ENCODE data around the gene DUSP15.

Gene DUSP15

DNA sequence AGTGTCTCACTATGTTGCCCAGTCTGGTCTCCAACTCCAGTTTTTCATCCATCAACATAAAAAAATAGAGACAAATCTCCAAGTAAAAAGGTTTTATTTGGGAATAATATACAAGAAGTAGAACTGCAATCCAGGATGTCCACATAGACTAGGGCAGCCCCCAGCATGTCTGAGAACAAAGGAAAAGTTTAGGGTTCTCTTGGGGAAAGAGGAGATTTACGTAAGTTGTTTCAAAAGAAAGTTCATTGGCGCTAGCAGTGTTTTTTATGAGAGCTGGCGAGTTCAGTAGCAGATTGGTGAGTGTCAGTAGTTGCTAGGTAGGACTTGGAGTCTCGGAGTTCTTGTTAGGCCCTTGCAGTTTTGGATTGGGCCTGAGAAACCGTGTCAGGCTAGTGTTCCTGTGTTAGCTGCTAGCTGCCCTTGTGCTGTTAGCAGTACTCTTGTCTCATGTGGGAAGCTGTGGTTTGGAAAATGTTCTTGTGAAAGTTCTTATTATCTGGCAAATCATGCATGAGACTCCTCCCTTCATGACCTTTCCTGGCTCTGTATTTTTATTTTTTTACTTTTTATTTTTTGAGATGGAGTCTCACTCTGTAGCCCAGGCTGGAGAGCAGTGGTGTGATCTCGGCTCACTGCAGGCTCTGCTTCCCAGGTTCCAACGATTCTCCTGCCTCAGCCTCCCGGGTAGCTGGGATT lies 24.8 kb upstream of the DUSP15 start:
- DNase-seq (ENCODE audit: low spot score): peak; percentile 34

GRCh38 chr20:31890646-31891045 lies 20.3 kb upstream of the DUSP15 start:
- no peak for DNase-seq (ENCODE audit: low spot score)

GRCh38 chr20:31883829-31884228 lies 13.5 kb upstream of the DUSP15 start:
- DNase-seq (ENCODE audit: low spot score): no peak

DNA sequence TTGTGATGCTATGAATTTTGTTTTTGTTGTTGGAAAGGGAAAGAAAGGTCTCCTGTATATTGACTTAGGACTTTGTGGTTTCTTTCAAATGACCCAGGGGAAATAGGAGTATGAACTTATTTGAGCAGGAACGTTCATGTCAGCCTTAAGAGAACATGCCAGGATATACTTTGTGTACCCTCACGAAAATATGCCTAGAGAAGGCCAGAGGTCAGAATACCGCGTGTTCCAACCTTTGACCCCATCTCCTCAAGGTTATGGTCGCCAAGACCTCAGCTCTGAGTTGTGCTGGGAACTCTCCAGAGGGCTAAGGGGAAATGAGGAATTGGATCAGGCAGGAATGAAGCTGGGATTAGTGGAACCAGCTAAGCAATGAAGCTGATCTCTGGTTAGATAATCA lies 11.6 kb upstream of the DUSP15 start:
- no peak for DNase-seq (ENCODE audit: low spot score)

GRCh38 chr20:31879143-31879987 lies 9.0 kb upstream of the DUSP15 start:
- DNase-seq (ENCODE audit: low spot score): peak; percentile 94

- no peak for DNase-seq (ENCODE audit: low spot score)
Observed at GRCh38 chr20:31877684-31878083, 7.4 kb upstream of the DUSP15 start.

GRCh38 chr20:31875671-31876070 lies 5.3 kb upstream of the DUSP15 start:
- no peak for DNase-seq (ENCODE audit: low spot score)

DNA sequence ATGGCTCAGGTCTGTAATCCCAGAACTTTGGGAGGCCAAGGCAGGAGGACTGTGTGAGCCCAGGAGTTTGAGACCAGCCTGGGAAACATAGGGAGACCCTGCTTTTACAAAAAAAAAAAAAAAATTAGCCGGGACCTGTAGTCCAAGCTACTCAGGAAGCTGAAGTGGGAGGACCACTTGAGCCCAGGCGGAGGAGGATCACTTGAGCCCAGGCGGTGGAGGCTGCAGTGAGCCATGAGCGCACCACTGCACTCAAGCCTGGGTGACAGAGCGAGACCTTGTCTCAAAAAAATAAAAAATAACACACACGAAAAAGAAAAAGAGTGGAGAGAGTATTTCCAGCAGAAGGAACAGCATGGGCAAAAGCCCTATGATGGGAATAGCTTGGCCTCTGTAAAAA lies 2.1 kb upstream of the DUSP15 start:
- no peak for DNase-seq (ENCODE audit: low spot score)

DNA sequence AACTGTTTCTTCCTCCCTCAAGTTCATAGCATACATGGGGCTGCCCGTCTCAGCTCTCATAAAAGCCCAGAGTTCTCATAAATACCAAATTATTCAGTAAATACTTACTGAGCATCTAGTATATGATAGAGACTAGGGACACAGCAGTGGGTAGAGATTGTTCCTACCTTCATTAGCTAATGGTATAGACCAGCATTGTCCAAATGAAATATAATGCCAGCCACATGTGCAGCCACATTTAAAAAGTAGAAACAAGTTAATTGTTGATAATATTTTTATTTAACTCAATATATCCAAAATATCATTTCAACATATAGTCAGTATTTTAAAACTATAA lies 1.3 kb upstream of the DUSP15 start:
- DNase-seq (ENCODE audit: low spot score): no peak

GRCh38 chr20:31870726-31871617 lies 645 bp upstream of the DUSP15 start:
- DNase-seq (ENCODE audit: low spot score): no peak

DNA sequence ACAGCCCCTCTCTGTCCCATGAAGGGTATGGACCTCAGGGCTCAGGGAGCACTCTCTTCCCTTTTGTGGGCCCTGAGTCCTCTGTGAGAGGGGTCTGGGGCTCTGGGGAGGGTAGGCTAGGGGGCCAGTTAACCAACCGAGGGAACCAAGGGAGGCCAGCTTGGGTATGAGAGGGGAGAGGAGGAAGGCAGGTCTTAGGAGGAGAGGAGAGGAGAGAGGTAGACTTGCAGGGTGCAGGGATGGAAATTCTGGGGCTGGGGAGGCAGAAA lies 720 bp downstream of the DUSP15 start:
- DNase-seq (ENCODE audit: low spot score): no peak

DNA sequence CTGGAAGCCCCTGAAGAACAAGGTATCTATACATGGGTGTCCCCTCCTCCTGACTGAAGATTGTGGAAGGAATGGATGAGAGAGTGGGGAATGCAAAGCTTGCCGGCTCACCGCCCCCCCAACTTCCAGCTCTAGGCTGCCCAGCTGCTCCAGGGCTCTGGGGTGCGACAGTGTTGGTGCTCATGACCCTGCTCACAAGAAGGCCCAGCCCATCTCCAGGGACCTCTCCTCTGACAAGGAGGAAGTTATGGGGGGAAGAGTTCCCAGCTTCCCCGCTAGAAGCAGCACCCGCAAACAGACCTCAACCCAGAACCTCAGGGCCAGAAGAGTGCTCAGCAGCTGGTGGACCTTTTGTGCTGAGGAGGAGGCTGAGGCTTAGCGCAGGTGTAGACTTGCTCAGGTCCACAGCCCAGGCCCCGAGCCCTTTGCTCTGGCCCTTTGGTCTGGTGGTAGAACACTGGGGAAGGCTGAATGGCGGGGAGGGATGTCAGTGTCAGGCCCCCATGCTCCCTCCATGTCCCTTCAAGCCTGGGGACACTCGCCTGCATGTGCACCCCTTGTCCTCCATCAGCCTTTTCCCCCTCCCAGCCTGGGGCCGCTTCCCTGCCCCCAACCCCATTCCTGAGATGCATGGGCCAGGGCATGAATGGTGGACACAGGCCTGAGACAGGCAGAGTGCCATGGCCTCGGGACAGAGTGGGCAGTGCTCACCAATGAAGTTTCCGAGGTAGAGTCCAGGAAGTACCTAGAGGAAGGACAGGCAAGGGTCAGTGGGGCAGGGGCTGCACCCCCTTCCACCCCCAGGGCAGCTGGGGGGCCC lies 1.3 kb downstream of the DUSP15 start:
- no peak for DNase-seq (ENCODE audit: low spot score)

DNA sequence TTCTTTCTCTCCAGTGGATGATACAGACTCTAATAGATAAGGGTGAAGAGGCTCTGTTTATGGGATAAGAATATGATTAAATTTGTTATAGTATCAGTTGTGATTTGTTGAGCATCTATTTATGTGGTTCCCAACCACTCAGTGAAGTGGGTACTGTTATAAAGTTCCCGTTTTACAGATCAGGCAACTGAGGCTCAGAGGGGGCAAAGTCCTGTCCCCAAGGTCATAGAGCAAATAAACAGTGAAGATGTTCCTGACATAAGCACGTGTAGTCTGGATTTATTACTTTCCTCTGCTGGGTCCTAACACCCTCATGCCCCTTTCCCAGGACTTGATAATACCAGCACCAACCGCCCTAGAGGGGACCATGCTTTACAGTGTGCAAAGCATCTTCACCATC lies 4.1 kb downstream of the DUSP15 start:
- no peak for DNase-seq (ENCODE audit: low spot score)

- DNase-seq (ENCODE audit: low spot score): no peak
Observed at GRCh38 chr20:31864521-31865400, 5.6 kb downstream of the DUSP15 start.

DNA sequence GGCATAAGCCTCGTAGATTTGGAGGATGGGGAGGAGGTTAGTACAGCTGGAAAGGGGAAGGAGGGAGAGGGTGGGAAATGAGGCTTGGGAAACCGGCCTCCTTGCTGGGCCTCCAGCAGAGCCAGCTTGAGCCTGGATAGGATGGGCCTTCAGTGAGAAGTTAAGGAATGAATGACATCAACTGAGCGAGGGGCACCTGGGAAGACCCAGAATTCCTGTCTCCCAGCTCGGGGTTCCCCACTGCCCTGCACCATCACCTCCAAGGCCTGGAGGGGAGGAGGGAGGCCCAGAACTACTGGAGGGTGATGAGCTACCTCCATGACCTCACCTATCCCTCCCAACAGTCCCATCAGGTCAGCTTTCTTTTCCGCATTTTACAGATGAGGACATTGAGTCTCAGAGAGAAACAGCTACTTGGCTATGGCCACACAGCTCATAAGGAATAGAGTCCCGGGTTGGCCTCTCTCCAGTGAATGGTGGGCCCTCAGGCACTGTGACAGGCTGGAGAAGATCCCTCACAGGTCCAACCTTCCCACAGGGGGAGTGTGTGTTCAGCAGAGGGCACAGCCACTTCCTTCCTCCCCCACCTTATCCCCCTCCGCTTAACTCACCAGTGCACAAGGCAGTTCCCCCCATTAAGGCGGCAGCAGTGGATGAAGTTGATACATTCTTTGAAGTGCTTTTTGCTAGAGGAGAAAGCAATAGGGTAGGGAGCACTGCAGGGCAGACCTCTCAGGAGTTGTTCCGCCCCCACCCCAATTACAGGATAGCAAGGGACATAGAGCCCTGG lies 6.8 kb downstream of the DUSP15 start:
- no peak for DNase-seq (ENCODE audit: low spot score)

- DNase-seq (ENCODE audit: low spot score): no peak
Observed at GRCh38 chr20:31862506-31862905, 7.8 kb downstream of the DUSP15 start.

- no peak for DNase-seq (ENCODE audit: low spot score)
Observed at GRCh38 chr20:31862157-31862470, 8.2 kb downstream of the DUSP15 start.

DNA sequence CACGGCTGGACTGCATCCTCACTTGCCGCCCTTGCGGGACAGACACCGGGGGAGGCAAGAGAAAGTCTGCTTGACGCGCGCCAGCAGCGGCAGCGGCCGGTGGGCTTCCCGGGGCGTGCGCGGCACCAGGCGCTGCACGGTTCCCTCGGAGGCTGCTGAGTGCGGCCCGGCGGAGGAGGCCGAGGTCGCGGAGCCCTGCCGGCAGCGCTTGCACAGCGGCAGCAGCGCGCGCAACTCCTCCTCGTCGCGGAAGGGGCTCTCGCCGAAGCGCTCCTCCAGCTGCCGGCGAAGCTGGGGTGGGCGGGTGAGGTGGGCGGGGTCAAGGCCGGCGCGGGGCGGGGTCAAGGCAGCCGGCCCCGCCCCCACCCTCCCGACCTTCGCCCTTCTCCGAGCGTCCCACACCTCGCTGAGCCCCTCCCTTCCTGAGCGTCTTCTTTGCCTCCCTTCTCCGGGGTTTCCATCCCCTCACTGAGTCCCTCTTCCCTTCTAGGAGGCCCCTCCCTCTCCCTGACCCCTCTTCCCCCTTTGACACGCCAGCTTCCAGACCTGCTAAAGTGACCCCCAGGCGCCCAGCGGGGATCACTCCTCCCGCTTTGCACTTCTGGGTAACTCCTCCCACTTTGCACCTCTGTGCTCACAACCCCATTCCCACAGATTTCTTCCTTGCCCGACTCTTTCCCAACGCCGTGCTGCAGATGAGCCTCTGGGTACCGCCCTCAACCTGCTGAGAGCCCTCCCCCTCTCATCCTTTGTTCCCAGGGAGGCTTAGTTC lies 8.8 kb downstream of the DUSP15 start:
- peak; percentile 48 for DNase-seq (ENCODE audit: low spot score)

DNA sequence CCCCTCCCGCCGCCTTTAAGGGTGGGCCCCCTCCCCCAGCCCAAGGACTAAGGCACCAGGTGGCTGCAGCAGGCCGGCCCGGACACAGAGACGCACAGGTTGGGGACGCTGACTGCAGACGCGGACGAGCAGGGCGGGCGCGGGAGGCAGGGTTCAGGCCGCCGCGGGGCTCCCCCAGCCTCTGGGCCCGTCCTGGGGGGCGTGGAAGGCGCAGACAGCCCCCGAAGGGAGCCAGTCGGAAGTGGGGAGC lies 9.3 kb downstream of the DUSP15 start:
- no peak for DNase-seq (ENCODE audit: low spot score)
